ENCODE results near the gene PTGFR.

DNA sequence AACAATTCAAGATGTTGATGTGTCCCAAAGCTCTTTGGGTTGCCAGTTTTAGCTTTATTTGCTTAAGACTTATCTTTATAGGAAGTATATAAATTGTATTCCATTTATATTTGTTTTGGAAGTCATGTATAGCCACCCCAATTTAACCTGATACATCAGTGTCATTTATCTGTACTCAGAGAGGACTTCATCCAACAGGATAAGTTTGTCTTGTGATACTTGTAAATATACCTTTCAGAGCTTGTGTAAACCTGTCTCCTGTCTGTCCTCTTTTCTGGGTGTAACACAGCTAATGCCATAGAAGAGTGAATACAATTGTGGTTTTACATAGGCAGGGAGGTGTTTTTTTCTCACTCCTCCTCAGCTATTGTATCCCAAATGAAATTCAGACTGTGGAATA is 10.4 kb downstream of the PTGFR start:
- TF ChIP-seq SUZ12 (IDR thresholded peaks at IDR 0.05; ENCODE audit: extremely low read depth, insufficient read depth, insufficient read length) (no peak), ZNF274 (IDR thresholded peaks at IDR 0.05; ENCODE audit: low read depth, low read length) (no peak), YY1 (IDR thresholded peaks at IDR 0.05; ENCODE audit: insufficient read depth, insufficient read length) (no peak)
